Mesendoderm (in vitro differentiated cells): ENCODE data around the gene PTPN3.

ENCODE experiments used
- DNase-seq: peaks from one replicate; pipeline ENCODE4 v3.0.0; 2013
- H2AK5ac ChIP-seq: 2 replicates; pipeline ENCODE4 v1.6.1; 2013; ENCODE audit warnings: low read length, inconsistent platforms
- H2BK120ac ChIP-seq: 2 replicates; pipeline ENCODE4 v1.6.1; 2013; ENCODE audit warnings: low read depth, mild to moderate bottlenecking, low read length, moderate library complexity, mixed read lengths
- H2BK15ac ChIP-seq: replicated peaks from 2 replicates; pipeline ENCODE4 v1.6.1; 2013; ENCODE audit warnings: low read depth, mild to moderate bottlenecking, moderate library complexity
- H2BK5ac ChIP-seq: 2 replicates; pipeline ENCODE4 v1.6.1; 2013; ENCODE audit warnings: low read length, inconsistent platforms
- H3K18ac ChIP-seq: 2 replicates; pipeline ENCODE4 v1.6.1; 2013; ENCODE audit warnings: mild to moderate bottlenecking, low read length, mixed read lengths
- H3K23ac ChIP-seq: one replicate; pipeline ENCODE4 v1.6.1; 2013; ENCODE audit warnings: low read length
- H3K27ac ChIP-seq: 2 replicates; pipeline ENCODE4 v1.5.1; 2013; ENCODE audit warnings: low read depth, mild to moderate bottlenecking, inconsistent platforms, low read length, moderate library complexity
- H3K27me3 ChIP-seq: 2 replicates; pipeline ENCODE4 v1.6.1; 2013; ENCODE audit warnings: low read length, control low read depth, mild to moderate bottlenecking, inconsistent platforms; ENCODE audit not compliant: insufficient read depth, poor library complexity
- H3K36me3 ChIP-seq: 2 replicates; pipeline ENCODE4 v1.6.1; 2013; ENCODE audit warnings: low read length, inconsistent platforms; ENCODE audit not compliant: control insufficient read depth, insufficient read depth
- H3K4ac ChIP-seq: one replicate; pipeline ENCODE4 v1.6.1; 2013; ENCODE audit warnings: low read depth, mild to moderate bottlenecking, low read length, moderate library complexity
- H3K4me1 ChIP-seq: 2 replicates; pipeline ENCODE4 v1.6.1; 2013; ENCODE audit warnings: low read depth, low read length, inconsistent platforms; ENCODE audit not compliant: control insufficient read depth
- H3K4me2 ChIP-seq: 2 replicates; pipeline ENCODE4 v1.6.1; 2013; ENCODE audit warnings: low read length
- H3K4me3 ChIP-seq: 2 replicates; pipeline ENCODE4 v1.5.1; 2013; ENCODE audit warnings: mild to moderate bottlenecking, low read length
- H3K56ac ChIP-seq: one replicate; pipeline ENCODE4 v1.6.1; 2013; ENCODE audit warnings: low read length
- H3K79me1 ChIP-seq: 2 replicates; pipeline ENCODE4 v1.6.1; 2013; ENCODE audit warnings: low read length, inconsistent platforms
- H3K79me2 ChIP-seq: 2 replicates; pipeline ENCODE4 v1.6.1; 2013; ENCODE audit warnings: mild to moderate bottlenecking, low read length; ENCODE audit not compliant: control insufficient read depth, insufficient read depth
- H3K9ac ChIP-seq: 2 replicates; pipeline ENCODE4 v1.6.1; 2013; ENCODE audit warnings: low read length, inconsistent platforms
- H4K5ac ChIP-seq: one replicate; pipeline ENCODE4 v1.6.1; 2013; ENCODE audit warnings: low read length
- H4K8ac ChIP-seq: one replicate; pipeline ENCODE4 v1.6.1; 2013; ENCODE audit warnings: low read depth, mild to moderate bottlenecking, control low read depth, low read length, moderate library complexity
- WGBS: extraction: QIAGEN DNeasy Blood & Tissue Kit; methylation state at CpG from one replicate; pipeline ENCODE4 v1.1.7; 2013; ENCODE audit warnings: low lambda C conversion rate, missing lambda C conversion rate; ENCODE audit not compliant: insufficient coverage; ENCODE audit errors: extremely low coverage; 5-methylcytosine and 5-hydroxymethylcytosine counted together

PTPN3 gene

DNA sequence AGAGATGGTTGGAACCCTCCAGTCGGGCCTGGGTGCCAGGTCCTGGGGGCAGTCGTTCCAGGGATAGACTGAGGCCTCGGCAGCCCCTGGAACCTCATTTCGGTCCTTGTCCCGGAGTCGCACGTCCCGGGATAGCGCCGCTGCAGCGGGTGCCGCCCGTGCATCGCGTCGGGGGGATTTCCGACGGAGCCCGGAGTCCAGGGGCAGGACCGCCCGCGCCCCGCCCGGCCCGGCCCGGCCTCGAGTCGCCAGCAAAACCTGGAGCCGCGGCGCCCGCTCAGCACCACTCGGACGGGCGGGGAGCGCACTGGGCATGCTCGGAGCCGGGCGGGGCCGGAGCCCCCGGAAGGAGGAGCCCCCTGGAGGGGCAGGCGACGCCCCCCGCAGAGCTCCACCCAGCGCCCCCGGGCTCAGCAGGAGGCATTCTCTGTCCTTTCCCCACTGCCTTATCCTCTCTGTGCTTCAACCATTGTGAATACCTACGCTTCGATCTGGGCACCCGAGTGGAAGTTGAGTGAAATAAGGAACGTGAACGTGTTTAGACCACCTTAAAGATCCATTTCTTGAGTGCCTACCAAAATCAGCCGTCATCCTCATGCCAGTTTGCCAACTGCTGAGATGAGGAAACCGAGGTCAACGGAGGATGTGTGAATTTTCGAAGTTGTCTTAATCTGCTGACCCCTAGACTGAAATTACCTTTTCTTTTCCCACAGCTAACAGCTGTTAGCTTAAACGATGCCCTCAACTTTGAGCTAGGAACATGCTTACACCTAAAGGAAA is 1.7 kb upstream of the PTPN3 start:
- H3K4me3 ChIP-seq: peak overlapping the region; percentile 15
- no CpG with 5 or more reads among the region's 56 CpGs for WGBS

DNA sequence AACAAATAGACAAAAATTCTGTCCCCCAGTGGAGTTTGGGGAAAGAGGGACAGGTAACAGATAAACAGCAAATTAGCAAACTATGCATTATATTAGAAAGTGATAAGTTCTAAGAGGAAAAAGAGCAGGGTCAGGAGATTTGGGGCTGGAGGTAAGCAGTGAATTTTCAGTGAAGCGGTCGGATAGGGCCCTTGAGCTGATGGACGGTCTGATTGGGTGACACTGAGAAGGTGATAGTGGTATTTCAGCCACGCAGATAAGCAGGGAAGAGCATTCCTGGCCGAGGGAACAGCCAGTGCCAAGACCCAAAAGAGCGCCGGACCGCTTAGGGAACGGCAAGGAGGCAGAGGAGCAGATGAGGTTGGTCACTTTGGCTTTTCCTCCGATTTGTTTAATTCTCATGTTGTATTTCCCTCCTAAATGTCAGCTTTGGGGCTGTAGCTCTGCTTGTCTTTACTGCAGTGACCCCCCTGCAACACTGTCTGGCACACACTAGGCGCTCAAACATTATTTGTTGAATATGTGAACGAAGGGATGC is 1.1 kb upstream of the PTPN3 start:
- Histone ChIP-seq H2AK5ac (no peak overlapping the region), H3K27ac (no peak overlapping the region), H3K23ac (no peak overlapping the region), H2BK120ac (no peak overlapping the region), H3K9ac (no peak overlapping the region), H3K27me3 (peaks cover 24% of the 10 kb centered on the region), H2BK5ac (no peak overlapping the region), H3K4ac (no peak overlapping the region), H3K4me3 (no peak overlapping the region), H3K79me1 (no peaks in the 10 kb centered on the region), H3K4me1 (peaks cover 2% of the 10 kb centered on the region), H3K4me2 (peak overlapping the region; percentile 40), H3K36me3 (no peaks in the 10 kb centered on the region), H4K8ac (no peak overlapping the region), H2BK15ac (no peak overlapping the region), H3K18ac (no peak overlapping the region), H3K56ac (peak overlapping the region; percentile 73), H4K5ac (no peak overlapping the region), H3K79me2 (no peaks in the 10 kb centered on the region)
- no peak for DNase-seq
- WGBS: no CpG with 5 or more reads among the region's 12 CpGs

More for the DNA sequence above, 1.7 kb upstream of the PTPN3 start:
- Histone ChIP-seq H3K27ac (no peak overlapping the region), H2BK15ac (no peak overlapping the region), H3K27me3 (peaks cover 24% of the 10 kb centered on the region), H3K4me1 (peaks cover 2% of the 10 kb centered on the region), H3K79me2 (no peaks in the 10 kb centered on the region), H3K9ac (peak overlapping the region; percentile 24), H2BK120ac (no peak overlapping the region), H3K56ac (peak overlapping the region; percentile 73), H3K4ac (no peak overlapping the region), H3K18ac (no peak overlapping the region), H2AK5ac (no peak overlapping the region), H3K36me3 (no peaks in the 10 kb centered on the region), H2BK5ac (no peak overlapping the region), H3K79me1 (no peaks in the 10 kb centered on the region), H3K23ac (no peak overlapping the region), H3K4me2 (peak overlapping the region; percentile 50), H4K5ac (no peak overlapping the region), H4K8ac (no peak overlapping the region)
- no peak for DNase-seq

DNA sequence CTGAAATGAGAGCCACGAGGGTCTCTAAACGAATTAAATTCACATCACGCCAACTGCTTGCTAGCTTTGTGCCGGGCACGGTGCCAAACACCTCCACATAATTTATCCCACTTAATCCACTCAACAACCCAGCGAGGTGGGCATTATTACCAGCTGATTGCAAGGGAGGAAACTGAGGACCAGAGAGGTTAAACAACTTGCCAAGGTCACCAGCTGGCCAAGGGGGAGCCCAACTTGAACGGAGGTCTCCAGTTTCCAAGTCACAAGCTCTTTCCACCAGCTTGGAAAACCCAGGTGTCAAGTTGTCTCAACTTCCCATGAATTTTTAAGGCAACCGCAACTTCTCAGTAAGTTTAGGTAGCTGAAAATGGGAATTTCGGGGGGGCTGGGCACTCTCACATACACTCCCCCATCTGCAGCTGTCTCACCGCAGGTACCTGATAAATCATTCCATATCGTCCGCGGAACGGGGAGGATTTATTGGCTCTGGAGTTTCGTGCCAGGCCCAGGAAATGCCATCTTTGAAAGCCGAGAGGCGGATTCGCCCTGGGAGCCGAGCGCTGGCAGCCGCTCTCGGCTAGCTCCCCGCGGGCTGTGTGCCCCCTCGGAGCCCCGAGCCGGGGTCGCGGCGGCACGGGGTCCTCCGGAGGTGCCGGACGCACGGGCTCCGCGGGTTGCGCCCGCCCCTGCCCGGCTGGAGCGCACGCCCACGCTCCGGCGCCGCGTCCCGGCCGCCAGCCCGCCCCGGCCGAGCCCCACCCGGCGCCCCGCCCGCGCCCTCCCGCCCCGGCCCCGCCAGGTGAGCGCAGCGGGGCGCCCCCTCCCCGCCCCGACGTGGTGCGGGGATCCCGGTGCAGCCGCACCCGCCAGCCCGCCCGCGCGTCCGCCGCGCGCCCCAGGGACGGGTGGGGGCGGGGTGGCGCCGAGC is 617 bp downstream of the PTPN3 start:
- Histone ChIP-seq H3K27ac (no peak overlapping the region), H3K27me3 (peaks cover 24% of the 10 kb centered on the region), H3K9ac (peak overlapping the region; percentile 49)

DNA sequence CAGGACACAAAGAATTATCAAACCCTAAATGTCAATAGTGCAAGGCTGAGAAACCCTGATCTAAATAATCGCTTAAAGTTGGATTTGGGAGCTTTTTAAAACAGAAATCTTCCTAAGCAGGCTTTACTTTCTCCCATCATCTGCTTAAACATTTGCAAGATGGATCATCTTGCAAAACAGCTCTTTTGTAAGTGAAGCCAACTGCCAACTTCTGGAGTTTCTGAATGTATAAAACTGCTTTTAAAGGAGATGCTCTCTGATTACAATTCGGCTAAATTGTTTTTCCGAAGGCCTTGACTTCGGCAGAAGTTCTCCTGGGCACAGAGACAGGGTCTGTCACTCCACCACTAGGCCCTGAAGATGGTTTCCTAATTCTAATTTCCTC is 1.3 kb downstream of the PTPN3 start:
- Histone ChIP-seq H2AK5ac (no peak overlapping the region), H3K23ac (no peak overlapping the region), H4K5ac (no peak overlapping the region), H3K27ac (no peak overlapping the region), H2BK120ac (no peak overlapping the region), H3K4me2 (no peak overlapping the region), H2BK5ac (no peak overlapping the region), H2BK15ac (no peak overlapping the region), H3K56ac (no peak overlapping the region), H3K9ac (no peak overlapping the region), H4K8ac (no peak overlapping the region), H3K4me3 (no peak overlapping the region), H3K79me2 (no peaks in the 10 kb centered on the region), H3K27me3 (peaks cover 24% of the 10 kb centered on the region), H3K4ac (no peak overlapping the region), H3K4me1 (peaks cover 2% of the 10 kb centered on the region), H3K79me1 (no peaks in the 10 kb centered on the region), H3K36me3 (no peaks in the 10 kb centered on the region), H3K18ac (no peak overlapping the region)
- no CpG with 5 or more reads among the region's 4 CpGs for WGBS
- DNase-seq: no peak

More for the DNA sequence above, 617 bp downstream of the PTPN3 start:
- DNase-seq: no peak
- no peak overlapping the region for H2BK15ac ChIP-seq
- H3K79me2 ChIP-seq: no peaks in the 10 kb centered on the region
- no peaks in the 10 kb centered on the region for H3K36me3 ChIP-seq
- peak overlapping the region; percentile 63 for H3K56ac ChIP-seq
- H2BK120ac ChIP-seq: no peak overlapping the region
- peak overlapping the region; percentile 32 for H3K4me2 ChIP-seq
- no peak overlapping the region for H2BK5ac ChIP-seq
- no peak overlapping the region for H2AK5ac ChIP-seq
- no peak overlapping the region for H4K8ac ChIP-seq
- no CpG with 5 or more reads among the region's 82 CpGs for WGBS
- peak overlapping the region; percentile 15 for H3K4me3 ChIP-seq
- H3K18ac ChIP-seq: peak overlapping the region; percentile 76
- no peak overlapping the region for H4K5ac ChIP-seq
- H3K4ac ChIP-seq: no peak overlapping the region
- H3K23ac ChIP-seq: no peak overlapping the region
- H3K79me1 ChIP-seq: no peaks in the 10 kb centered on the region
- peaks cover 2% of the 10 kb centered on the region for H3K4me1 ChIP-seq

DNA sequence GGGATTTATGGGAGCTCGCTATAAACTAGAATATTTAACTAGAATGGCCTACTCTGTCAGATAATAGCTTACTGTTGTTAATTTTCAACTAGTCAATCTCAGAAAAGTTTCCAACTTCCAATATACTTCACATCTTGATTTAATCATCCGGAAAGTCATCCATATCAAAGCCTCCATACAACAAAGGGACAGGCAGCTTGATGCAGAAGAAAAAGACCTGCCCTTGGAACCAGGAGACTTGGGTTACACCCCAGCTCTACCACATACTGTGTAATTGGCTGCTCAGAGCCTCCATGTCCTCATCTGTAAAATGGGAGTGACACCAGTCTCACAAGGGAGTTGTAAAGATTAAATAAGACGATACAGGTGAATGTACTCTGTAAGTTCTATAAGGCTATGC is 1.9 kb downstream of the PTPN3 start:
- Histone ChIP-seq H3K56ac (no peak overlapping the region), H3K27ac (no peak overlapping the region), H3K4me2 (no peak overlapping the region), H3K4me1 (peaks cover 2% of the 10 kb centered on the region), H3K18ac (no peak overlapping the region), H3K4ac (no peak overlapping the region), H3K23ac (no peak overlapping the region), H3K79me2 (no peaks in the 10 kb centered on the region), H3K9ac (no peak overlapping the region), H2AK5ac (no peak overlapping the region), H2BK120ac (no peak overlapping the region), H2BK15ac (no peak overlapping the region), H3K27me3 (peaks cover 24% of the 10 kb centered on the region), H3K79me1 (no peaks in the 10 kb centered on the region), H4K5ac (no peak overlapping the region), H3K36me3 (no peaks in the 10 kb centered on the region), H4K8ac (no peak overlapping the region), H2BK5ac (no peak overlapping the region), H3K4me3 (no peak overlapping the region)
- no CpG with 5 or more reads among the region's 3 CpGs for WGBS
- DNase-seq: no peak
